ENCODE results near the gene TLL1. TPM values are rescaled to one million over a fixed set of nuclear protein-coding genes. Genes with fewer than 3 reads are reported as not detected.

The TLL1 gene
- total RNA-seq, 1 experiment from 2014 or later: 14.3 TPM

DNA sequence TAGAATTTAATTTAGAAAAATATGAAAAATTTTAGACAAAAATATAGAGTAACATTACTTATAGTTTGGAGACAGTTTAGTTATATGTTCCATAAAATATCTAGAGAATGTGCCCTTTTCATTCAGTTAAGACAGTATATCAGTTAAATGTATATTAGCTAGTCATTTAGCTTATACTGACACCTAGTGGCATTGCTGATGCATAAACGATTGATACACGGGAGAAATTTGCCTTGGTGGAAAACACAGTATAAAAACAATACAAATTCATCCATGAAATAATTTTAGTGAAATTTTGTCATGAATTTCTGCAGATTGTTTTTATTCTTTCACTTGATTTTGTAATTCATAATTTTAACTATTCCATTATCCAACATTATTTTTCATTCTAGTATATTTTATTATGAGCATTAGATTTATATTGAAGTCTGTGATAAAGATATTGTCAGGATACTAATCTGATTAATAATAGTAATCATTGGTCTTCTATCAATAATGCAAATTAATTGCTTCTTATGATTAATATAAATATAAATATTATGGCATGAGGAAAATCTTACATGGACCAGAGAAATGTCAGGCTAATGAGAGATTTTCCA, 219.0 kb downstream of the TLL1 start:
- no peaks in the 10 kb centered on the region for H3K36me3 ChIP-seq (ENCODE audit: insufficient read depth, low read length, poor library complexity, severe bottlenecking)
- H3K9me3 ChIP-seq (ENCODE audit: low read depth, low read length, poor library complexity, severe bottlenecking): no peaks in the 10 kb centered on the region
- no peak overlapping the region for H3K4me3 ChIP-seq (ENCODE audit: low read depth, low read length, poor library complexity, severe bottlenecking)
- BruUV-seq (replicated peaks): no TSS peak
- intact Hi-C loops (cut with micrococcal nuclease; ENCODE audit: unreplicated experiment): loop anchor here (1.0 to 5.0 kb wide), 5 partner anchors 220 to 960 kb away; partner anchors contain the start of gene TLL1
- TF ChIP-seq, protein P1, sequence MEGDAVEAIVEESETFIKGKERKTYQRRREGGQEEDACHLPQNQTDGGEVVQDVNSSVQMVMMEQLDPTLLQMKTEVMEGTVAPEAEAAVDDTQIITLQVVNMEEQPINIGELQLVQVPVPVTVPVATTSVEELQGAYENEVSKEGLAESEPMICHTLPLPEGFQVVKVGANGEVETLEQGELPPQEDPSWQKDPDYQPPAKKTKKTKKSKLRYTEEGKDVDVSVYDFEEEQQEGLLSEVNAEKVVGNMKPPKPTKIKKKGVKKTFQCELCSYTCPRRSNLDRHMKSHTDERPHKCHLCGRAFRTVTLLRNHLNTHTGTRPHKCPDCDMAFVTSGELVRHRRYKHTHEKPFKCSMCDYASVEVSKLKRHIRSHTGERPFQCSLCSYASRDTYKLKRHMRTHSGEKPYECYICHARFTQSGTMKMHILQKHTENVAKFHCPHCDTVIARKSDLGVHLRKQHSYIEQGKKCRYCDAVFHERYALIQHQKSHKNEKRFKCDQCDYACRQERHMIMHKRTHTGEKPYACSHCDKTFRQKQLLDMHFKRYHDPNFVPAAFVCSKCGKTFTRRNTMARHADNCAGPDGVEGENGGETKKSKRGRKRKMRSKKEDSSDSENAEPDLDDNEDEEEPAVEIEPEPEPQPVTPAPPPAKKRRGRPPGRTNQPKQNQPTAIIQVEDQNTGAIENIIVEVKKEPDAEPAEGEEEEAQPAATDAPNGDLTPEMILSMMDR (conservative IDR thresholded peaks at IDR 0.05; ENCODE audit: low read depth, low read length): peak; percentile 80
- no peak for TF ChIP-seq EZH2 (IDR thresholded peaks at IDR 0.05; ENCODE audit: borderline replicate concordance, low read depth, low read length, poor library complexity, severe bottlenecking)
- ChIA-PET POLR2A (ENCODE audit: low non-redundant PET) (no interaction called here), CTCF (interaction anchor here (1.1 to 1.5 kb wide), 3 partner anchors 555 to 961 kb away, joined by 4 to 10 read pairs (median 6); no protein-coding TSS in a partner anchor)
- DNase-seq (ENCODE audit: low spot score): peak; percentile 59
- H3K4me1 ChIP-seq (ENCODE audit: insufficient read depth, low read length, poor library complexity, severe bottlenecking): peaks cover 10% of the 10 kb centered on the region
- H3K27me3 ChIP-seq (replicated peaks; ENCODE audit: insufficient read depth, low read depth, low read length, poor library complexity): no peaks in the 10 kb centered on the region
- H3K27ac ChIP-seq (ENCODE audit: low read depth, low read length, poor library complexity, severe bottlenecking): no peak overlapping the region

DNA sequence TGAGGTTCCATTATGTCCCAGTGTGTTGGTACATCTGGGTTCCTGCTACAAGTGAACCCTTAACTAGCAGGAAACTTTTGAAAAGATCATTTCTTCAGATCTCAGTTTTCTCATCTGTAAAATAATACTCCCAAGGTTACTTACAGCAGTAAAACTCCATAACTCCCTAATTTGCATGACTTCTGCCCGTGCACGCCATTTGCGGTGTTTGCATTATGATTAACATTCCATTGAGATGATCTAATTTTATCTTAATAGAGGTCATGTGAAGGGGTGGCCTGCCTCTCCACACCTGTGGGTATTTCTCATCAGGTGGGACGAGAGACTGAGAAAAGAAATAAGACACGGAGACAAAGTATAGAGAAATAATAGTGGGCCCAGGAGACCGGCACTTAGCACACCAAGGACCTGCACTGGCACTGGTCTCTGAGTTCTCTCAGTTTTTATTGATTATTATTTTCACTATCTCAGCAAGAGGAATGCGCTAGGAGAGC, 219.8 kb downstream of the TLL1 start:
- CTCF ChIA-PET: no interaction called here
- Histone ChIP-seq H3K4me1 (ENCODE audit: insufficient read depth, low read length, poor library complexity, severe bottlenecking) (peaks cover 10% of the 10 kb centered on the region), H3K27me3 (replicated peaks; ENCODE audit: insufficient read depth, low read depth, low read length, poor library complexity) (no peaks in the 10 kb centered on the region), H3K36me3 (ENCODE audit: insufficient read depth, low read length, poor library complexity, severe bottlenecking) (no peaks in the 10 kb centered on the region), H3K27ac (ENCODE audit: low read depth, low read length, poor library complexity, severe bottlenecking) (peak overlapping the region; percentile 25), H3K9me3 (ENCODE audit: low read depth, low read length, poor library complexity, severe bottlenecking) (no peaks in the 10 kb centered on the region), H3K4me3 (ENCODE audit: low read depth, low read length, poor library complexity, severe bottlenecking) (no peak overlapping the region)
- TF ChIP-seq EZH2 (IDR thresholded peaks at IDR 0.05; ENCODE audit: borderline replicate concordance, low read depth, low read length, poor library complexity, severe bottlenecking): no peak
- TF ChIP-seq, protein P1 (conservative IDR thresholded peaks at IDR 0.05; ENCODE audit: low read depth, low read length): no peak
- intact Hi-C loops (cut with micrococcal nuclease; ENCODE audit: unreplicated experiment): loop anchor here (1.0 to 5.0 kb wide), 4 partner anchors 221 to 961 kb away; partner anchors contain the start of gene TLL1
- POLR2A ChIA-PET (ENCODE audit: low non-redundant PET): no interaction called here
- no peak for DNase-seq (ENCODE audit: low spot score)
- no TSS peak for BruUV-seq (replicated peaks)

DNA sequence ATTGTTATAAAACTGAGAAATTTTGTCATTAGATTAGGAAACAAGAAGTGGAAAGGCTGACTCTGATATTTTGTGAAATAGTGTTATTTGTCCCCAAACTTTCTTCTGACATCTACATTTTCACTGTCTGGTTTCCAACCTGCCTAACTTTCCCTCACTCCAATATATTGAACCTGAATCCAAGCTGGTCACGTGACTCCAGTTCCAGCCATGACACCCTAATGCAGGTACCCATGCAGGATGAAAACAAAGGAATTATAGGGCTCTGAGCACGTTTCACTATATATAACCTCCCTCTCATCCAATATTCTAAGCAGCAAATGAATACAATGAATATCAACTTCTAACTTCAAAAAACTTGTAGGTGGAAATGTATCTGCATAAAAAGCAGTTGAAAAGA, 231.6 kb downstream of the TLL1 start:
- H3K4me3 ChIP-seq (ENCODE audit: low read depth, low read length, poor library complexity, severe bottlenecking): no peak overlapping the region
- no peak overlapping the region for H3K27ac ChIP-seq (ENCODE audit: low read depth, low read length, poor library complexity, severe bottlenecking)
- intact Hi-C loops (cut with micrococcal nuclease; ENCODE audit: unreplicated experiment): no loop called here
- BruUV-seq (replicated peaks): no TSS peak
- no peaks in the 10 kb centered on the region for H3K4me1 ChIP-seq (ENCODE audit: insufficient read depth, low read length, poor library complexity, severe bottlenecking)
- H3K36me3 ChIP-seq (ENCODE audit: insufficient read depth, low read length, poor library complexity, severe bottlenecking): no peaks in the 10 kb centered on the region
- peaks cover 5% of the 10 kb centered on the region for H3K9me3 ChIP-seq (ENCODE audit: low read depth, low read length, poor library complexity, severe bottlenecking)
- CTCF ChIA-PET: no interaction called here
- no peak for DNase-seq (ENCODE audit: low spot score)
- no peak for TF ChIP-seq EZH2 (IDR thresholded peaks at IDR 0.05; ENCODE audit: borderline replicate concordance, low read depth, low read length, poor library complexity, severe bottlenecking)
- TF ChIP-seq, protein P1 (conservative IDR thresholded peaks at IDR 0.05; ENCODE audit: low read depth, low read length): no peak
- POLR2A ChIA-PET (ENCODE audit: low non-redundant PET): interaction anchor here (0.6 kb wide), 1 partner anchor 221 kb away, joined by 12 read pairs; no protein-coding TSS in a partner anchor
- H3K27me3 ChIP-seq (replicated peaks; ENCODE audit: insufficient read depth, low read depth, low read length, poor library complexity): no peaks in the 10 kb centered on the region
